VCaP (cell line): ENCODE data around the gene PTPRN2.
A peak's percentile ranks its signal among the peaks of the same experiment; 100 is the strongest.
"Not testable (repeated sequence)": the region's sequence is repeated elsewhere in the genome, so short reads cannot be mapped to it uniquely, and the experiment has no call there.

Experiments used
- H3K27ac ChIP-seq: fragments of 450-650 bp; 2 replicates; pipeline ENCODE4 v1.5.1; 2017
- CTCF ChIP-seq: fragments of 450-650 bp; conservative IDR thresholded peaks from 2 replicates; pipeline ENCODE4 v1.5.1; 2017; ENCODE audit warnings: mild to moderate bottlenecking, moderate library complexity

PTPRN2 gene

DNA sequence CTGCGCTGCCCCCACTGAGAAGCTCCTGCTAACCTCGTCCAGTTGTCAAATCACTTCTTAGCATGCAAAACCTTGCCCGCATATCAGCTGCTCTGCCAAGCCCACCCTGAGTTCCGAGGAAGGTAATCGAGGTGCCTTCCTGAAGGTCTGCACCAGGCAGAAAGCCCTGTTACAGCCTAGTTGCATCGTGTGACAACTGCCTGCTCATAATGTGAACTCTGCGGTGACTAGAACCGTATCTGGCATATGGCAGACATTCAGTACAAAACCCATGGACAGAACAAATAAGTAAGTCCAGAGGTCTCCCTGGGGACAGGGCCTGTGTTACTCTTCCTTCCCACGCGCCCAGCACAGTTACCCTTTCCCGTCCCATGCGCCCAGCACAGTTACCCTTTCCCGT is 856.5 kb downstream of the PTPRN2 start:
- no peak overlapping the region; the same call in 1 of the 2 replicates for H3K27ac ChIP-seq
- TF ChIP-seq CTCF = no peak

DNA sequence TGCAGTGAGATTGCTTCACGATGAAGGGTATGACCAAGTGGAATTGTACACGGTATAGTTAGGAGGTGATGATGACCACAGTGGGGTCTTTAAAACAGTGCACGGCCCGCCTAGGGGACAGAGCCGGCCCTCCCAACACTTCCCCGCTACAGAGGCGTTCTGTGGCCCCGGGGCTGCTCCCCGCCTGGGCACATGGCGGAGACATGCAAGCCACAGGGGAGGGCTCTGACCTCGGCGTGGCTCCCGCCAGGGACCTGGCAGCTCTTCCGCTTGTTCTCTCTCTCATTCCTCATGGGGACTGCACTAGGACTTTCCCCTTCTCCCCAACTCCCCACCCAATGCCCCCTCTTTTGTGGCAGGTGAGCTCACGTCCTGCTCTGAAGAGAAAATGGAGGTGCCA is 857.0 kb downstream of the PTPRN2 start:
- peak overlapping the region; percentile 51 for H3K27ac ChIP-seq
- TF ChIP-seq CTCF = no peak

DNA sequence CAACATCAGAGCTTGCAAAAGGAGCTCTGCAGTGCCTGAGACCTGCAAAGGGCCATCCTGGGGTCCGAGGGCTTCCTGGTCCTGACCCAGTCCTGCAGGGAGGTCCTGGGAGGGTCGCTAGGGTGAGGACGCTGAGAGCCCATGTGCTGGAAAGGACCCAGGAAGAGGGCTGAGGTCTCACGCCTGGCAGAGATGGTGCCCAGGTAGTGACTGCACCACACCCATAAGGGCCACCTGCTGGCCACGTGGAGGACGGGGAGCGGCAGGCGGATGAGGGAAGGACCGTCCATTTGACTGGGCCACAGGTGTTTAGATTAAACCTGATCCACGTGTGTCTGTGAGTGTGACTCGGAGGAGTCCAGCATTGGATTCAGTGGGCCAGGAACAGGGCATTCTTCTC is 858.1 kb downstream of the PTPRN2 start:
- TF ChIP-seq CTCF = no peak; the same call in 1 of the 2 replicates
- peak overlapping the region; percentile 51; the same call in 1 of the 2 replicates for H3K27ac ChIP-seq

DNA sequence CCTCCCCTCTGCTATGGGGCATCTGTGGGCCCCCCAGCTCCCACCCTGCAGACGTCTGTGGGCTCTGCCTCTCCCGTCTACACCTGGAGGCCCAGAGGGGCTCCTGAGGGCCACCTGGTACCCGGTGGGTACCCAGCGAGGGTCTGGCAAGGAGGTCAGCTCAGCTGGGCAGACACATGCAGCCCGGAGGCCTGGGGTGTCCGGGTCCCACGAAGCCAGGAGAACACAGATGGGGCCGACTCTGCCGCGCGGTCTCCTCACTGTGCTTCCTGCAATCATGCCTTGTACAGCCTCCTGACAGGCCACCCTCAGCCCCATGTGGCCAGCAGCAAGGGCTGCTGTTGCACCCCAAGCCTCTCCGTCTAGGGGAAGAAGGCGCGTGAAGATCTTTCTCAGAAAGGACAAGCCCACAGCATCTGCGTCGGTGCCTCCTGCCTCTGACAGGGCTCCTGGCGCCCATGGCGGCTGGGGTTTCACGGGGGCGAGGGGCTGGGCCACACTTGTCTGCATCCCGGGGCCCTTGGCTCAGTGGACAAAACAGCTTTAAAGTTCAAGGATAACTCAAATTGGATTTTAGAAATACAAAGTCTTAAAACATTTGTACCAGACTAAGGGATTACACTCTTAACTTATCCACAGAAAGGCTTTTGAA is 859.5 kb downstream of the PTPRN2 start:
- no peak for TF ChIP-seq CTCF
- H3K27ac ChIP-seq = no peak overlapping the region

DNA sequence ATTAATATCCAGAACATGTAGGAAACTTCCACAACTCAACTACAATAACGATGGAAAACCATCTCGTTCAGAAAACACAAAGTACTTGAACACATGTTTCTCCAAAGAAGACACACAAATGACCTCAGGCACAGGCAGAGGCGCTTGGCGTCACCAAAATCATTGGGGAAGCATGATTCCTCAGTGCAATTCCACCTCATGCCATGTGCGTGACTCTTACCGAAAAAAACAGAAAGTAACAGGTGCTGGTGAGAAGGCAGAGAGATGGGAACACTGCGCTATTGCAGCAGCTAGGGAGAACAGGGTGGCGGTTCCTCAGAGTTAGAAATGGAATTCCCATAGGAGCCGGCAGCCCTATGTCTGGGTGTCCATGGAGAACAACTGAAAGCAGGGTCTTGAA is 860.9 kb downstream of the PTPRN2 start:
- H3K27ac ChIP-seq = no peak overlapping the region
- no peak for TF ChIP-seq CTCF

DNA sequence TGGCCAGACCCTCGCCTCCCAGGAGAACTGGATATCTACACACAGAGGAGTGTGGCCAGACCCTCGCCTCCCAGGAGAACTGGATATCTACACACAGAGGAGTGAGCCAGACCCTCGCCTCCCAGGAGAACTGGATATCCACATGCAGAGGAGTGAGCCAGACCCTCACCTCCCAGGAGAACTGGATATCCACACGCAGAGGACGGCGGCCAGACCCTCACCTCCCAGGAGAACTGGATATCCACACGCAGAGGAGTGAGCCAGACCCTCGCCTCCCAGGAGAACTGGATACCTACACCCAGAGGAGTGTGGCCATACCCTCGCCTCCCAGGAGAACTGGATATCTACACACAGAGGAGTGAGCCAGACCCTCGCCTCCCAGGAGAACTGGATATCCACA is 862.3 kb downstream of the PTPRN2 start:
- H3K27ac ChIP-seq = not testable (repeated sequence)

- no peak overlapping the region for H3K27ac ChIP-seq
- TF ChIP-seq CTCF = no peak
Measured at GRCh38 chr7:157723205-157723604, 864.4 kb downstream of the PTPRN2 start.

DNA sequence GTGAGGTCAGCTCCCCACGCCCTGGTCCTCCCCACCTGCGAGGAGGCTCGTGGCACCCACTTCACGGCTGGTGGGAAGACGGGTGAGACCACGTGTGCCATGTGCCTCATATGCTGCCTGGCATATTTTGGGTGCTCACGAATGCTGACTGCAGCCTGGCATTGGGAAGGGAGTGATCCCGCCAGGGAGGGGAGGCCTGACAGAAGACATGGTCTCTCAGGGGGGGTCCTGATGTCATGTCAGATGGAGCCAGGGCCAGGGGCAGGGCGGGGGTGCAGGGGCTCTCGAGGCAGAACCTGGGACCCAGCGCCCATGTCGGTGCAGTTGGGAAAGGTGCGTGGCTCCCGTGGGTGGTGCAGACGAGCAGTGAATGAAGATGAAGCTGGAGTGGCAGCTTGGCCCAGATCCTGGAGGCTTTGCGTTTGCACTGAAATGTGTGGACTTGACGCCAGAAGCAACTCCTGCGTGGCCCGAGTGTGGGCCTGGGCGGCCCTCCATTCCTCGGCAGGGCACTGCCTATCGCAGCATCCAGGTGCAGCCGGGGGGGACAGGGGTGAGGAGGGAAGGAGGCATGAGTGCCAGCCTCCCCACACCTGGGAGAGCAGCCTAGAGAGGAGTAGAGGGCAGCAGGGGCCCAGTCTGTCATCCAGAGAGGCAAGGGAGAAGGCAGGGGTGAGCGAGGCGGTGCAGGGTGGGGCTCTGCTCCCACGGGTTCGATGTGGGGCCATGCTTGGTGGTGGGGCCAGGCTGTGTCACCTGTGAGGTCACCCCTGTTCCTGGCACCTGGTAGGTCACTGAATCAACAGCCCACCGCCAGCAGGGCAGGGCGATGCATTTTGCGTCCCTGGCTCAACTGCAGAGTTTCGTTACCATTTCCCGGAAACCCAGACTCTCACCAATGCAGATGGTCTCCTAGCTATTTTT is 865.2 kb downstream of the PTPRN2 start:
- no peak for TF ChIP-seq CTCF
- H3K27ac ChIP-seq = no peak overlapping the region
